GM18858 (cell line): ENCODE data around the gene ACACB.
A peak's percentile ranks its signal among the peaks of the same experiment; 100 is the strongest.

Source experiments
- ATAC-seq: cut with Tn5 transposase; IDR thresholded peaks from one replicate; pipeline ENCODE4 v1.9.1; 2021; ENCODE audit not compliant: unreplicated experiment

The ACACB gene

DNA sequence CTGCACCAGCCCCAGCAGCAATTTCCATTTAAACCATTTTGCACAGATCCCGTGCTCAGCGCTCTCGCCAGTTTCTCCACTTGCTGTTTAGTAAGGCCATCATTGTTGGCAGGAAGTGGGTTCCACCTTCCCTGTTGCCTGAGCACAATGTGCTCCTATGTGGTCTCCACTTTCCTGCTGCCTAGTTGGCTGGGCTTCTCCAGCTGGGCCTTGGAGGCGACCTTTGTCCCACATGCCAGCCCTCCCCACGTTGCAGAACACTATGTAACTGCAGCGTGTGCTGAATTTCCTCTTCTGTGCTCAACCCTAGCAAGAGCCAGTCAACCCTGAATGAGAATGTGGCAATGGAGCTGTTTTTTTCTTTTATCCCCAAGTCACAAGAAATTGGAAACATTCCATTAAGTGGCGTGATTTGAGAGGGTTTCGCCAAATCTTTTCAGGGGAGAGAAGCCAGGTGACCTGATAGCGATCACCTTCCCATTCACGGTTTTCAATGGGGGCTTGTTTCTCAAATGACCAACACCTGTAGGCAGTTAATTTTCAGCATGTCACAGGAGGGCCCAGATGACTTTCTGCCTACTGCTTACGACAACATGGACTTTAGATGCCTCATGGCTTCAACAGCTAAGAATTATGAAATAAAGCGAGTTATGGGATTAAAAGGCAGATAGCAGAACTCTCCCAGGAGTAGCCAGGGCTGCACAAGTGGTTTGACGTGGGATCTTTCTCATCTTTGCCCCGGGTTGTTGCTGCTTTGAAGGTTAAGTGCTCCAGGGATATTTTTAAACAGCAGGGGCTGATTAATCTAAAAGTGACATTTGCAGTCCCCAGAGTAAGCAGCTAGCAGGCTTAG is at the start of gene ACACB:
ACACB (plus strand) TSS at position 830 of the 853 bp plus-strand sequence. CDS start 22,819 bp downstream, outside the sequence.
- no peak for ATAC-seq

DNA sequence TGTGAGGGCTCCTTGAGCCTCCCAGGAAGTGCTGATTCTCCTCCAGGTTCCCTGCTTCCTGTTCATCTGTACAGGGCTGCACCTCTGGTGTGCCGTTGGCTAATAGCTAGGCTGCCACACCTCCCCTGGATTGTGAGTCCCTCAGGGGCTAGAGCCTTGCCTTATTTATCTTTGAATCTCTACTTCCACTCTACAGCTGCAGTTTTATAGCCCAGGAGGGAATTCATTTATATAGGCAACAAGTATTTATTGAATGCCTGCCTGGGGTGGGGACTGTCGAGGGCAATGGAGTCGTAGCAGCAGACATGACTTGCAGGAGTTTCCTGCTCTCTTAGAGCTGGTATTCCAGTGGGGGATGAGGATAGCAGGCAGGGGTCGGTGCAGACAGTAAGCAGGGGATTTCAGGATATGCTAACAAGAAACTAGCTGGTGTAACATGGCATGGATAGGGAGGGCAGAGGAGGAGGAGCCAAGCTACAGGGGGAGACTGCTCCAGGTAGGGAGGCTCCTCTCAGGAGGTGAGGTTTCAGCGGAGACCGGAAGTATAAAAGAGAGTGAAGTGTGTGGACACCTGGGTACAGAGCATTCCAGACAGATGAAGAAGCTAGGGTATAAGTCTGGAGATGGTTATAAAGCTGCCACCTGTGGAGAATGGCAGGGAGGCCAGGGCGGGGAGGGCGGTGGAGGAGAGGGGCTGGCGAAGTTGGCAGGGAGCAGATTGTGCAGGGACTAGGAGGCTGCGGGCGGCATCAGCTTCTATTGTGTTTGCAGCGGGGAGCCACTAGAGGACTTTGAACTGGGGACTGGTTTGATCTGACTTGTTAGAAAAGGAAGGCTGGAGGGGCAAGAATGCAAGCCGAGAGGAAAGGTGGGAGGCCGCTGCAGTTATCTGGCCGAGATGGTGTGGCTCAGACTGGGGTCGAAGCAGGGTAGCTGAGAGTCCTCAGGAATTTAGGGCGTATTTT is 46.8 kb upstream of the ACACB start:
- ATAC-seq: no peak

DNA sequence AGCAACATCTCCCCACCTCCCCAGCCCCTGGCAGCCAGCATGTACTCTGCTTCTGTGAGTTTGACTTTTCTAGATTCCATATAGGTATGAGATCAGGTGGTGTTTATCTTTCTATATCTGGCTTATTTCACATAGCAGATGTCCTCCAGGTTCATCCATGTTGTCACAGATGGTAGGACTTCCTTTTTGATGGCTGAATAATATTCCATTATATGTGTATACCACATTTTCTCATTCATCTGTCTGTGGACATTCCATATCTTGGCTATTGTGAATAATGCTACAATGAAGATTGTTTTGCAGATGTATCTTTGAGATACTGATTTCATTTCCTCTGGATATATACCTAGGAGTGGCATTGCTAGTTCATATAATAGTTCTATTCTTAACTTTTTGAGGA is 41.5 kb upstream of the ACACB start:
- no peak for ATAC-seq

DNA sequence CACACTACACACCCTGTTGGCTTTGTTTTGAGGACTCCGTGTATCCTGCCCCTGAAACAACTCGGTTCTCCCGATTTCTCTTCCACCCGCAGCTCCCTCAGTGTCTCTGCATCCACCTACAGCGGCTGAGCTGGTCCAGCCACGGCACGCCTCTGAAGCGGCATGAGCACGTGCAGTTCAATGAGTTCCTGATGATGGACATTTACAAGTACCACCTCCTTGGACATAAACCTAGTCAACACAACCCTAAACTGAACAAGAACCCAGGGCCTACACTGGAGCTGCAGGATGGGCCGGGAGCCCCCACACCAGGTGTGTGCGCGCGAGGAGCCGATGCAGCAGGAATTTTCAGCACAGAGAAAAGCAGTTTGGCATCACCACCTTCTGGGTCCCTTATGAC is 33.6 kb upstream of the ACACB start:
- ATAC-seq: no peak

DNA sequence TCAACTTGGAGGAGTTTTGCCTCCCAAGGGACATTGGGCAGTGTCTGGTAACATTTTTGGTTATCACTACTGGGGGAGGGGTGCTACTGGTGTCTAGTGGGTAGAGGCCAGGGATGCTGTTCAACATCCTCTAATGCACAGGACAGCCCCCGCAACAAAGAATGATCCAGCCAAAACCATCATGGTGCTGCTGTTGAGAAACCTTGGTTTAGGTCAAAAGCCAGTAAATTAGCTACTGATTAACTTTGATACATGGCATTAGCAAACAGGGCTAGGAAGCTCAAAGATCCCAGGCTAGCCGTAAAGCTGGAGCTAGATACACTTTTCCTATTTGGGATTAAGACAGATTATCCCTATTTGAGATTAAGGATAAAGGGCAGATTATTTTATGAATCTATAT is 32.0 kb upstream of the ACACB start:
- ATAC-seq: no peak

DNA sequence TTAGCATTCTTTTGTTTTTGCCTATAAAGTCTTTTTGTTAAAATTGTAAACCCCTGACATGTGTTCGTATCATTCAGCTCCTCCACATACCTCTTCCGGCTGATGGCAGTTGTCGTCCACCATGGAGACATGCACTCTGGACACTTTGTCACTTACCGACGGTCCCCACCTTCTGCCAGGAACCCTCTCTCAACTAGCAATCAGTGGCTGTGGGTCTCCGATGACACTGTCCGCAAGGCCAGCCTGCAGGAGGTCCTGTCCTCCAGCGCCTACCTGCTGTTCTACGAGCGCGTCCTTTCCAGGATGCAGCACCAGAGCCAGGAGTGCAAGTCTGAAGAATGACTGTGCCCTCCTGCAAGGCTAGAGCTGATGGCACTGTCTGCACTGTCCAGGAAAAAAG is 30.8 kb upstream of the ACACB start:
- no peak for ATAC-seq

DNA sequence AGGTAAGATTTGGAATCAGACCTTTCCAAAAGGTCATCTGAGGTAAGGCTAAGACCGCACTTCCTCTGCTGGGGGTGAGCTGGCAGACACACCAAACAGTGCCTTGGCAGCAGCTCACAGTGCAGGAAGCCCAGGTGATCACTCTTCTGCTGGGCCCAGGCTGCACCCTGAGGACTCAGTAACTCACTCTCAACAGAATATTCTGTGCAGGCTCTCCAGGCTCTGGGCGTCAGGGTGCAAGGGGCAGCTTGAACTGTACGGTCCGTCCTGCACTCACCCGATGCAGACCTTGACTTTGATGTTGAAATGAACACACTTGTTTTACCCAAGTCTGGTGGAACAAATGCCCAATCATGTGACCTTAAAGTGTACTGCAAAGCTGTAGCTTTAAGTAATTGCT is 29.1 kb upstream of the ACACB start:
- ATAC-seq: no peak

DNA sequence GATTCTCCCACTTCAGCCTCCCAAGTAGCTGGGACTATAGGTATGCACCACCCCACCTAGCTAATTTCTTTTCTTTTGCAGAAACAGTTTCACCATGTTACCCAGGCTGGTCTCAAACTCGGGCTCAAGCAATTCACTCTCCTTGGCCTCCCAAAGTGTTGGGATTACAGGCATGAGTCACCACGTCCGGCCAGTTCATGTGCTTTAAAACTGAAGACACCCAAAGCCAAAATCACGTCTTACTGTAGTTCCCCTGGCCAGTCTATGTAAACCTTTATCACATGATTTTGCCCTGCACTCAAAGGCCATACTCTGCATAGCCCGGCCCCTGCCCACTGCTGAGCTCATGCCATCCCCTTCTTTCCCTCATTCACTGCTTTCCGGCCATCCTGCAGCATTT is 27.6 kb upstream of the ACACB start:
- ATAC-seq: no peak

DNA sequence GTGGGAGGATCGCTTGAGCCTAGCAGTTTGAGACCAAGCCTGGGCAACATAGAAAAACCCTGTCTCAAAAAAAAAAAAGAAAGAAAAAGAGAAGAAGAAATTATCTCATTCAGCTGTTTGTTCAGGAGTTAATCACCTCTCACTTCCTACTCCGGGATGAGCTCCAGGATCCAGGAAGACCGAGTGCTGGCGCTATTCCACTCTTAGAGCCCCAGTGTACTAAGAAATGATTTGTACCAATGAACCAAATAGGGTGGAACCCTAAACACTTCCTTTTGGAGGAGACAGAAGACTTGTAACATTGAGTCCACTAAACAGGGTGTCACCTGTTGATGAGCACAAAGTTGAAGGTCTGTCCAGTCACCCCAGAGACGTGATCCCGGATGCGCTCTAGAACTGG is 26.7 kb upstream of the ACACB start:
- ATAC-seq: no peak

DNA sequence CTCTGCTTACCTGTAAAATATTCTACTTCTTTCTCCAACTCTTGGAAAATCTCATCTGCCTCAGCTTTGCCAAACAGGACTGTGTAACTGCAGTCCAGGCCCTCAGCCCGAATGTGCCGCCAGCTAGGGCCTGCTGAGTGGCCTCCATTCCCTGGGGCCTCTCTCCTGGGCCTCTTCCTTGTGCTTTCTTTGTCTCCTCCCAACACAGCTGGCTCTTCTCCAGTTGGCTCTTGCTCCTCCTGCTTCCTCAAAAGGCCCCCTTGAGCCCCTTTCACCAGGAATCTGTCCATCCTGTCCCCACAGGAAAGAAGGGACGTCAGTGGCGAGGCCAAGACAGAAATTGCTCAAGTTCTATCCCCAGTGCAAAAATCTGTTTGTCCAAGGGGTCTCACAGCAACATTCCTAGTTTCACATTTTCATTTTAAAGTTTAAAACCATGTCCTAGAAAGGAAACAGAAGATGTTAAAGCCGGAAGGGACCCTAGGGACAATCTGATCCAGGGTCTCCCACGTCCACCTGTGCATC is 23.8 kb upstream of the ACACB start:
- no peak for ATAC-seq

DNA sequence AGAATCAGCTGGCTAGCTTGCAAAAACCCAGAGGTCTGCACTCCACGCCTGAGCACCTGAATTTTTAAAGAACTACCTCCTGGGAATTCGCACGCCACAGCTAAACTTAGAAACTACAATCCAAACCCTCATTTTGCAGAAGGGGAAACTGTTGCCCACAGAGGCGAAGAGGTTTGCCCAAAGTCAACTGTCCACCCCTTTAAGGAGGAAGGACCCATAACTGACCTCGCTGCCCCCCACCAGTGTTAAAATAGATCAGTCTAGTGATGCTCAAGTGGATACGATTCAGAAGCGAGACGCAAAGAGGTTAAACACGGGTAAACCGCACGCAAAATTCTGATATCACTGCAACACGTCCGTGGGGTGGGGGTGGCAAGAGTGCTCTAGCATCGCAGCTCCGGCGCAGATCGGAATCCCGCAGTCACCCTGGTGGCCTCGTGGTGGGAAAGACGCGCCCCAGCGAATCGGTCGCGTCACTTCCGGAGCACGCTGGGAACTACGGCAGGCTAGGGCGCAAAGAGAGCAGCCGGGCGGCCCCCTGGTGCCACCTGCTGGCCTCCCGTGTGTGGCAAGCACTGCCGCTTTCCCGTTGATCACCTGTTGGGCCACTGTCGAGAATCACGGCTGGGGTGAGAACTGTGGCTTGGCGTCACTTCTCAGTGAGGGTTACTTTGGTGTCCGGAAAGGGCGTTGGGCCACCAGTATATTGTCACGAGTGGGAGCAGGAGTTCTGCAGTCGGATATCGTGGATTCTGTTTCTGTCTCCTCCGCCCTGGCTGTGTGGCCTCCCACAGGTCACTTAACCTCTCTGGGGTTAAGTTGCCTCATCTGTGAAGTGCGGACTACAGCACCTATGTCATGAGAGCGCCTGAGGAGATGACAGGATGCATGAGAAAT is 23.1 kb upstream of the ACACB start, which contains the start of gene ALKBH2:
ALKBH2 (minus strand) TSS at position 451 of the 897 bp plus-strand sequence. CDS start 686 bp downstream, outside the sequence.
- ATAC-seq: peak; percentile 76

DNA sequence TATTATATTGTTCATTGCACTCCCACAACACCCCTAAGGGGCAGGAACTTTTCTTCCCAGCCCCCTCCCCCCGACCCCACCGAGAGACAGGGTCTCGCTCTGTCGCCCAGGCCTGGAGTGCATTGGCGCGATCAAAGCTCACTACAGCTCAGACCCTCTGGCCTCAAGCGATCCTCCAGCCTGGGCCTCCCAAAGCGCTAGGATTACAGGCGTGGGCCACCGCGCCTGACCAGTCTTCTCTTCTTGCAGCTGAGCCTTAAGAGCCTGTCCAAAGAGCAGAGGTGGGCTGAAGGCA is 19.3 kb upstream of the ACACB start:
- ATAC-seq: no peak

DNA sequence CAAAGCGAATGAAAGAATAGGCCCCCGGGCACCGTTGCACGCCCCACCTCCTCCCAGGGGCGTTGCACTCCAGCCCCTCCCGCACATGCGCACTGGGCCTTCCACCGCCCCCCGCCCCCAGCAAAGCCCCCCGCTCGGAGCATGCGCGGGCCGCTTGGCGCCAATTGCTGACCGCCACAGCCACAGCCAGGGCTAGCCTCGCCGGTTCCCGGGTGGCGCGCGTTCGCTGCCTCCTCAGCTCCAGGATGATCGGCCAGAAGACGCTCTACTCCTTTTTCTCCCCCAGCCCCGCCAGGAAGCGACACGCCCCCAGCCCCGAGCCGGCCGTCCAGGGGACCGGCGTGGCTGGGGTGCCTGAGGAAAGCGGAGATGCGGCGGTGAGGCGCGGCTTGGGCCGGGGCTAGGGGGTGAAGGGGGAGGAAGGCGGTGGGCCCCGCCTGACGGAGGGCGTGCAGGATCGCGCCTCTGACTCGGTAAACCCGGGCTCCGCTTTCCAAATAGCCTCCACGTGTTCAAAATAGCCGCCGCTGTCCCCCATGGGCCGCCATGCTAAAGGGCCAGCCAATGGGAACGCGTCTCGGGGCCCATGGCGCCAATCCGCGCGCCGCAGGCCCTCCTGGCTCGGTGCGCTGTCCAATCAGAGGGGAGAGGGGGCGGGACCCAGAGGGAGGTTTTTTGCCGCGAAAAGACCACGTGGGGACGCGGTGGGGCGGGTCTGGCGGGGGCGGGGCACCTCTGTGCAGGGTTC is 18.8 kb upstream of the ACACB start, which contains the start of gene UNG:
UNG (plus strand) TSS at position 163 of the 748 bp plus-strand sequence; CDS start at position 246, 83 bp downstream.
- peak; percentile 56 for ATAC-seq

DNA sequence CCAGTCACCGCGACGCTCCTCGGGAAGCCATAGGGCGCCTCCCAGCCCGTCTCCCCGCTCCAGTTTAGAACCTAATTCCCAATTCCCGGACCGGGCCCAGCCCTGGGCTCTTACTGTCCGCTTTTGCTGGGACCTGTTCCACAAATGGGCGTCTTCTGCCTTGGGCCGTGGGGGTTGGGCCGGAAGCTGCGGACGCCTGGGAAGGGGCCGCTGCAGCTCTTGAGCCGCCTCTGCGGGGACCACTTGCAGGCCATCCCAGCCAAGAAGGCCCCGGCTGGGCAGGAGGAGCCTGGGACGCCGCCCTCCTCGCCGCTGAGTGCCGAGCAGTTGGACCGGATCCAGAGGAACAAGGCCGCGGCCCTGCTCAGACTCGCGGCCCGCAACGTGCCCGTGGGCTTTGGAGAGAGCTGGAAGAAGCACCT is 18.2 kb upstream of the ACACB start:
- ATAC-seq: peak; percentile 12

DNA sequence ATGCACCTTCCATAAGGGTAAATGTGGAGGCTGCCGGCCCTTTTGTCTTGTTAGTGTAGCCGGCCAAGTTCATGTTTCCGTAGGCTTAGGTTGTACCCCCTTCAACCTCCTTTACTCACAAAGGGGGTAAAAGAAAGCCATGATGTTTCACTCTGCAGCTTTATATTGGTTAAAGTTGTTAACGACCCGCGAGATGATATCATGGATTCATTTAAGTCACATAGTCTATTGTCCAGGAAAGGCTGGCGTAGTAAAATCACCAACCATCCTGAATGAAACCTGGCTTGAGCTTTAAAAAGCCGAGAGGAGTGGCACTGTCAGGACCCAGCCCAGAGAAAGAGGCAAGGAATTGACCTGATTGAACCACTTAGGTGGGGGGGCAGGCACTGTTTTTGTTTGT is 17.7 kb upstream of the ACACB start:
- ATAC-seq: no peak

DNA sequence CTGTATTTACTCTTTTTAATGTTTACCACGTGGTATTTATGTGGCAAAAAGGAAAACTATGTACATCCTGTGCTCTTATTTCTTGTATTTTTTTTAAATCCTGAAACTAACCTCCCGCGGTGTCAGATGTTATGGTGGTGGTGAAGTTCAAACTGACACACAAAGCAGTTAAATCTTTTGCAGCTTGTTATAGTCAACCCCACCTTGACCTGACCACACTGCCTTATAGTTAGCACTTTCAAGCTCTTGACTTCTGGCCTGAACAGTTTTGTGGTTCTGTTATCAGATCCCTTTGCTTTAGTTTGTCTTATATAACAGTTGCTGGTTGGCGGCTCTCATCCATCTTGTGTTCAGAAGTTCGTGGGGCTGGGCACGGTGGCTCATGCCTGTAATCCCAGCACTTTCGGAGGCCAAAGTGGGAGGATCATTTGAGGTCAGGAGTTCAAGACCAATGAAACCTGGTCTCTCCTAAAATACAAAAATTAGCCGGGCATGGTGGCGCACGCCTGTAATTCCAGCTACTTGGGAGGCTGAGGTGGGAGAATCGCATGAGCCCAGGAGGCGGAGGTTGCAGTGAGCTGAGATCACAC is 16.9 kb upstream of the ACACB start:
- no peak for ATAC-seq

DNA sequence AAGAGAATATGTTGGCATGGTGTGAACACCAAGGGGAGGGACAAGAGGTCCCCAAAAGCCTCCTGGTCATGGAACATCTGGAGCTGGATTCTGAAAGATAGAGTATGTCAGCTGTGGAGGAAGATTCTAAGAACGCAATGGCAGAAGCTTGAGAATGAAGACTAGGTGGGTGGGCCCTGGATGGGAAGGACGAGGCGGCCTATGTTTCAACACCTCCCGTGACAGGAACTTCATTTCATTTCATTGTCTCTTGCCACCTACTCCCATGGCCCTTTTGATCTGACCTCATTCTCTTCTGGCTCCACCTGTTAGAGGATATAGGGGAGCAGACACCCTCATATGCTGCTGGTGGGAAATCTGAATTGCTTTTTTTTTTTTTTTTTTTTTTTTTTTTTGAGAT is 15.6 kb upstream of the ACACB start:
- ATAC-seq: no peak

DNA sequence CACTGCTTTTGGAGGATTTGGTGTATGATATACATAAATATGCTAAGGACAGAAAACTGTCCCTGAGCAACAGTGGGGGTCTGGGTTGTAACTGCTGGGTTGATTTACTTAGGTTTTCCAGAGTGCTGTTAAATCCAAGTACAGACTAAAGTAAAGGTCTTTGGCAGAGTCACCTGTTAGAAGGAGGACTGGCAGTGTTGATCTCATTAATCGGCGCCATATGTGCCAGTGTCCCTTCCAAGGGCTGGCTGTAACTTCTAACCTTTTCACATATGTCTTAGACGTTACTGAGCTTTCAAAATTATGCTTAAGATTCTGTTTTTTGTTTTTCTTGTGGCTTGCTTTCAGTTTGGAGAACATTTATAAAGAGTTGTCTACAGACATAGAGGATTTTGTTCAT is 13.9 kb upstream of the ACACB start:
- ATAC-seq: no peak

DNA sequence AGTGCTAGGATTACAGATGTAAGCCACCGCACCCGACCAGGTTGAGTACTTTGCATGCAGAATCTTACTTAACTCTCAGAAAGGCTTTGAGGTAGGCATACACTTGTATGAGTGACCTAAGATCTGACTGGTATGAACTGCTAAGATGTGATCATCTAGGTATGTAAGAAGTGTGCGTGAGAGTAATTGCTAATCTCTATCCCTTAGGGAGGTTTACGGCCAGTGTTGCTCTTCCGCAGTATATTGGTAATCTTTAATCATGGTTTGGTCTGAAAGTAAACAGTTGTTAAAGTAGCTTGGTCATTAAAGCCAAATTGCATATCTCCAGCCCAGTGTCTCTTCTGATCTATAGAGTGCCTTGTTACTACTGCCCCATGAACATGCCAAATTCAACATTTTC is 11.2 kb upstream of the ACACB start:
- no peak for ATAC-seq
